Pancreas (tissue), 10 donors: ENCODE measurements around the gene LDLRAD4. TPM values are rescaled to one million over a fixed set of nuclear protein-coding genes. Genes with fewer than 3 reads are reported as not detected.

Source experiments
- ATAC-seq, 4 donors: fragments of 200-7000 bp; cut with Tn5 transposase; one replicate each; pipeline versions ENCODE4 v1.8.0 to v1.9.1; 2020; ENCODE audit warnings: mild to moderate bottlenecking in 4 of 4, moderate library complexity in 4 of 4
- DNase-seq, 6 donors: peaks; one replicate each; pipeline ENCODE4 v3.0.0-alpha.2; 2020
- FAIRE-seq: peaks from 2 replicates; lab custom pipeline; 2012; peaks lifted over from hg19 to GRCh38; lab: Jason Lieb, UNC
- H3K27ac ChIP-seq, 4 donors: fragments of 200-600 bp; sonication (generic); 1 replicate in 3 of 4; 2 replicates in 1 of 4; pipeline versions ENCODE4 v1.5.0 to v1.8.0; 2020
- H3K27me3 ChIP-seq, 4 donors: fragments of 200-600 bp; one replicate each; pipeline ENCODE4 v1.8.0; 2021
- H3K36me3 ChIP-seq, 3 donors: fragments of 200-600 bp; sonication (generic) in 1 of 3; one replicate each; pipeline versions ENCODE4 v1.5.0 to v1.8.0; 2020 to 2021
- H3K4me1 ChIP-seq, 3 donors: fragments of 200-600 bp; one replicate each; pipeline ENCODE4 v1.8.0; 2021
- H3K4me3 ChIP-seq, 4 donors: fragments of 200-600 bp; sonication (generic) in 2 of 4; one replicate each; pipeline versions ENCODE4 v1.5.0 to v1.8.0; 2020 to 2021
- H3K9me3 ChIP-seq, 4 donors: fragments of 200-600 bp; one replicate each; pipeline ENCODE4 v1.8.0; 2021
- CTCF ChIP-seq, 4 donors: fragments of 200-600 bp; sonication (generic) in 3 of 4; IDR thresholded peaks; one replicate each; pipeline versions ENCODE4 v1.5.0 to v1.8.0; 2021; ENCODE audit warnings: antibody characterized with exemption in 4 of 4
- WGBS, 2 donors: extraction: QIAGEN DNeasy Blood & Tissue Kit; methylation state at CpG; one replicate each; pipeline ENCODE4 v1.1.7; 2013; 5-methylcytosine and 5-hydroxymethylcytosine counted together
- intact Hi-C, 3 donors: fragments of 100-400 bp; cut with DNase I; formaldehyde crosslinking; loops; one replicate each; pipeline versions ENCODE4 v1.11.1 to v1.14.2; 2022
- polyA plus RNA-seq, 2 donors: library from polyadenylated mRNA; stranded (reverse); fragments of 200-250 nt; gene quantifications; one replicate each; pipeline ENCODE4 v1.2.3, GENCODE V29; 2013
- total RNA-seq, 6 donors: library from RNA; stranded (reverse); fragmentation: NEBNext Ultra II Directional in 4 of 6; extraction: Animal tissue kit (Norgen Biotek cat#: 25700) in 4 of 6; gene quantifications; one replicate each; pipeline versions ENCODE4 v1.2.1 to v1.2.4, GENCODE V29; 2021 to 2023
- donor health status: healthy with polysubstance abuse.
- donor health status: DM: no; HTN: no; CAD: no; lungs with moderate emphysema.
- donor health status: DM: no; HTN: no; CAD: no.
- donor health status: control.
- donor health status: control.
- donor health status: Bipolar disorder and iron deficiency.
- donor health status: DM: yes; HTN: yes; CAD: no.
- donor health status: DM: no; HTN: no; CAD: no.
- donor health status: DM: no; HTN: no; CAD: no.
- donor health status: DM: yes; HTN: yes; CAD: no.

LDLRAD4 gene
- total and polyA plus RNA-seq, 8 donors, result 2.5 to 21.8 (median 5.7) TPM

- no peaks in the 10 kb centered on the region for H3K27me3 ChIP-seq
- H3K4me3 ChIP-seq, result no peak overlapping the region
- no peak overlapping the region for H3K27ac ChIP-seq
- TF ChIP-seq CTCF (IDR thresholded peaks at IDR 0.05), result no peak
- intact Hi-C loops, result no loop called here
- WGBS, 2 donors, result 76 to 84% methylated on average over 10 of the region's 10 CpGs
- DNase-seq (no peak), ATAC-seq (no peak), FAIRE-seq (no peak)
- H3K9me3 ChIP-seq, result no peaks in the 10 kb centered on the region
- H3K36me3 ChIP-seq, result no peaks in the 10 kb centered on the region
- H3K4me1 ChIP-seq, result no peaks in the 10 kb centered on the region
Measured at GRCh38 chr18:13620206-13620672, 401.7 kb downstream of the LDLRAD4 start.

GRCh38 chr18:13620818-13621445 is 402.4 kb downstream of the LDLRAD4 start:
- intact Hi-C loops, result no loop called here
- FAIRE-seq (no peak), ATAC-seq (no peak), DNase-seq (no peak)
- 89 to 92% methylated on average over 28 to 29 of the region's 29 CpGs for WGBS, 2 donors
- no peaks in the 10 kb centered on the region for H3K9me3 ChIP-seq
- no peak overlapping the region for H3K4me3 ChIP-seq
- H3K27ac ChIP-seq, result no peak overlapping the region
- H3K4me1 ChIP-seq, result no peaks in the 10 kb centered on the region
- H3K36me3 ChIP-seq, result no peaks in the 10 kb centered on the region
- H3K27me3 ChIP-seq, result no peaks in the 10 kb centered on the region
- no peak for TF ChIP-seq CTCF (IDR thresholded peaks at IDR 0.05)

GRCh38 chr18:13621446-13621849 is 402.9 kb downstream of the LDLRAD4 start:
- H3K27me3 ChIP-seq, result no peaks in the 10 kb centered on the region
- no peak for FAIRE-seq
- no peak for TF ChIP-seq CTCF (IDR thresholded peaks at IDR 0.05)
- intact Hi-C loops, result no loop called here
- no peak overlapping the region for H3K4me3 ChIP-seq
- ATAC-seq, result no peak
- no peaks in the 10 kb centered on the region for H3K36me3 ChIP-seq
- no peak overlapping the region for H3K27ac ChIP-seq
- no peak for DNase-seq
- H3K4me1 ChIP-seq, result no peaks in the 10 kb centered on the region
- H3K9me3 ChIP-seq, result no peaks in the 10 kb centered on the region
- 84 to 90% methylated on average over 22 to 23 of the region's 23 CpGs for WGBS, 2 donors

- no peak for DNase-seq
- H3K4me1 ChIP-seq, result no peaks in the 10 kb centered on the region
- FAIRE-seq, result no peak
- no peaks in the 10 kb centered on the region for H3K36me3 ChIP-seq
- H3K9me3 ChIP-seq, result no peaks in the 10 kb centered on the region
- 82 to 83% methylated on average over 19 of the region's 19 CpGs for WGBS, 2 donors
- ATAC-seq, result no peak
- H3K4me3 ChIP-seq, result no peak overlapping the region
- no peak overlapping the region for H3K27ac ChIP-seq
- H3K27me3 ChIP-seq, result no peaks in the 10 kb centered on the region
- intact Hi-C loops, result no loop called here
- no peak for TF ChIP-seq CTCF (IDR thresholded peaks at IDR 0.05)
Measured at GRCh38 chr18:13621886-13622619, 403.5 kb downstream of the LDLRAD4 start.

GRCh38 chr18:13622751-13623150 is 404.2 kb downstream of the LDLRAD4 start:
- intact Hi-C loops, result no loop called here
- 84 to 87% methylated on average over 8 of the region's 8 CpGs for WGBS, 2 donors

More at GRCh38 chr18:13622751-13623150, 404.2 kb downstream of the LDLRAD4 start:
- DNase-seq (no peak), FAIRE-seq (no peak), ATAC-seq (no peak)
- H3K27me3 ChIP-seq, result no peaks in the 10 kb centered on the region
- H3K36me3 ChIP-seq, result no peaks in the 10 kb centered on the region
- no peak overlapping the region for H3K27ac ChIP-seq
- no peaks in the 10 kb centered on the region for H3K4me1 ChIP-seq
- TF ChIP-seq CTCF (IDR thresholded peaks at IDR 0.05), result no peak
- H3K9me3 ChIP-seq, result no peaks in the 10 kb centered on the region
- H3K4me3 ChIP-seq, result no peak overlapping the region
